ENCODE results near the gene KIF16B. TPM values are rescaled to one million over a fixed set of nuclear protein-coding genes. Genes with fewer than 3 reads are reported as not detected.
A peak's percentile ranks its signal among the peaks of the same experiment; 100 is the strongest.
"Not testable (repeated sequence)": the region's sequence is repeated elsewhere in the genome, so short reads cannot be mapped to it uniquely, and the experiment has no call there.

The KIF16B gene
- total and polyA plus RNA-seq, 8 donors: 5.0 to 59.8 (median 24.2) TPM

- 7 to 10% (median 7%) methylated on average over 27 to 39 of the region's 39 CpGs for WGBS, 5 donors
- Histone ChIP-seq H3K27me3 (no peaks in the 10 kb centered on the region), H3K4me3 (peak overlapping the region; percentile 49 to 86 (median 52)), H3K9me3 (no peaks in the 10 kb centered on the region), H3K4me1 (peaks cover 18 to 53% (median 38%) of the 10 kb centered on the region in 4 donors), H3K36me3 (no peaks in the 10 kb centered on the region), H3K27ac (peak overlapping the region; percentile 39 to 80 (median 67))
- peak; percentile 92 to 94 for DNase-seq
- intact Hi-C loops (cut with DNase I; ENCODE audit: low total_unique reads): no loop called here
- TF ChIP-seq POLR2AphosphoS5 (IDR thresholded peaks at IDR 0.05) (peak in 2 of 3 donors; percentile 39 to 73), POLR2A (IDR thresholded peaks at IDR 0.05) (no peak)
These were observed 1.6 kb upstream of the KIF16B start for GRCh38 chr20:16574656-16575355.

GRCh38 chr20:16571333-16571732 is 1.9 kb downstream of the KIF16B start:
- Histone ChIP-seq H3K4me1 (peaks cover 18 to 60% (median 41%) of the 10 kb centered on the region in 4 donors), H3K27ac (no peak overlapping the region), H3K4me3 (peak overlapping the region in 1 of 4 donors; percentile 86), H3K27me3 (no peaks in the 10 kb centered on the region), H3K9me3 (no peaks in the 10 kb centered on the region), H3K36me3 (no peaks in the 10 kb centered on the region)
- DNase-seq: no peak
- 85 to 97% (median 94%) methylated on average over 5 of the region's 5 CpGs for WGBS, 5 donors
- TF ChIP-seq CTCF (IDR thresholded peaks at IDR 0.05) (no peak), POLR2AphosphoS5 (IDR thresholded peaks at IDR 0.05) (no peak)
- intact Hi-C loops (cut with DNase I; ENCODE audit: low total_unique reads): no loop called here

GRCh38 chr20:16569246-16570153 is 3.7 kb downstream of the KIF16B start:
- TF ChIP-seq POLR2A (IDR thresholded peaks at IDR 0.05) (no peak), POLR2AphosphoS5 (IDR thresholded peaks at IDR 0.05) (no peak), EP300 (IDR thresholded peaks at IDR 0.05) (no peak), CTCF (IDR thresholded peaks at IDR 0.05) (no peak)
- intact Hi-C loops (cut with DNase I; ENCODE audit: low total_unique reads): no loop called here
- peak overlapping the region in 1 of 5 donors; percentile 52 for H3K27ac ChIP-seq

GRCh38 chr20:16566080-16566479 is 7.2 kb downstream of the KIF16B start:
- Histone ChIP-seq H3K9me3 (no peaks in the 10 kb centered on the region), H3K4me1 (peaks cover 0 to 23% (median 7%) of the 10 kb centered on the region in 4 donors), H3K36me3 (no peaks in the 10 kb centered on the region), H3K4me3 (no peak overlapping the region), H3K27me3 (no peaks in the 10 kb centered on the region), H3K27ac (no peak overlapping the region)
- DNase-seq: no peak
- TF ChIP-seq CTCF (IDR thresholded peaks at IDR 0.05): no peak
- no peak for TF ChIP-seq EP300 (IDR thresholded peaks at IDR 0.05)
- no peak for TF ChIP-seq POLR2A (IDR thresholded peaks at IDR 0.05)
- no peak for TF ChIP-seq POLR2AphosphoS5 (IDR thresholded peaks at IDR 0.05)
- intact Hi-C loops (cut with DNase I; ENCODE audit: low total_unique reads): no loop called here
- WGBS, 5 donors: 87 to 94% (median 91%) methylated on average over 5 of the region's 5 CpGs

More at GRCh38 chr20:16569246-16570153, 3.7 kb downstream of the KIF16B start:
- 59 to 78% (median 66%) methylated on average over 4 of the region's 4 CpGs for WGBS, 5 donors
- peak in 1 of 2 donors; percentile 25 for DNase-seq
- H3K27me3 ChIP-seq: no peaks in the 10 kb centered on the region
- H3K9me3 ChIP-seq: no peaks in the 10 kb centered on the region
- no peaks in the 10 kb centered on the region for H3K36me3 ChIP-seq
- H3K4me3 ChIP-seq: no peak overlapping the region
- H3K4me1 ChIP-seq: peaks cover 11 to 50% (median 29%) of the 10 kb centered on the region in 4 donors

- H3K4me1 ChIP-seq; DNase-seq; H3K9me3 ChIP-seq; intact Hi-C loops (cut with DNase I; ENCODE audit: low total_unique reads); H3K36me3 ChIP-seq; H3K27ac ChIP-seq; H3K27me3 ChIP-seq; H3K4me3 ChIP-seq: not testable (repeated sequence)
- WGBS, 5 donors: 69 to 98% (median 89%) methylated on average over 5 of the region's 5 CpGs
These were observed 9.2 kb downstream of the KIF16B start for GRCh38 chr20:16564079-16564478.

Measured in stomach (tissue), 9 donors.